Activated CD8-positive, alpha-beta T cell treated with anti-CD3 and anti-CD28 coated beads for 36 hours (primary cell): ENCODE results near the gene FAM222B. TPM values are rescaled to one million over a fixed set of nuclear protein-coding genes. Genes with fewer than 3 reads are reported as not detected.

Source experiments
- ATAC-seq: fragments of 200-7000 bp; cut with Tn5 transposase; one replicate; pipeline ENCODE4 v1.10.0; 2021; ENCODE audit warnings: mild to moderate bottlenecking, moderate library complexity
- CTCF ChIA-PET: fragments of 350-600 bp; sonication (Branson Sonifier 250); formaldehyde crosslinking; loops from one replicate; lab custom pipeline; 2021; ENCODE audit warnings: antibody characterized with exemption; lab: Charles Lee
- POLR2A ChIA-PET: fragments of 350-600 bp; sonication (Branson Sonifier 250); formaldehyde crosslinking; loops from one replicate; lab custom pipeline; 2021; ENCODE audit warnings: antibody characterized with exemption; lab: Charles Lee
- DNase-seq: peaks from one replicate; pipeline ENCODE4 v3.0.0-alpha.2; 2020
- H3K27ac Mint-ChIP-seq: one replicate; pipeline ENCODE4 v1.8.0; 2021; ENCODE audit warnings: mild to moderate bottlenecking, mixed read lengths
- H3K27me3 Mint-ChIP-seq: one replicate; pipeline ENCODE4 v1.8.0; 2021; ENCODE audit warnings: mixed read lengths
- H3K36me3 Mint-ChIP-seq: one replicate; pipeline ENCODE4 v1.8.0; 2021; ENCODE audit warnings: low read depth, mixed read lengths
- H3K4me1 Mint-ChIP-seq: one replicate; pipeline ENCODE4 v1.8.0; 2021; ENCODE audit warnings: low read depth, mixed read lengths
- H3K4me3 Mint-ChIP-seq: one replicate; pipeline ENCODE4 v1.8.0; 2021; ENCODE audit warnings: mild to moderate bottlenecking, moderate library complexity, mixed read lengths
- H3K9me3 Mint-ChIP-seq: one replicate; pipeline ENCODE4 v1.8.0; 2021; ENCODE audit warnings: mixed read lengths
- CTCF ChIP-seq: fragments of 200-600 bp; IDR thresholded peaks from one replicate; pipeline ENCODE4 v1.8.0; 2022; ENCODE audit warnings: antibody characterized with exemption, mild to moderate bottlenecking
- intact Hi-C: fragments of 100-400 bp; cut with micrococcal nuclease; formaldehyde crosslinking; loops from one replicate; pipeline ENCODE4 v1.10.0; 2022
- total RNA-seq, 2 experiments: library from RNA; stranded (reverse); gene quantifications; one replicate each; pipeline ENCODE4 v1.2.3, GENCODE V29; 2021

Gene FAM222B
- total RNA-seq, 2 experiments from 2014 or later: 14.7 to 15.2 TPM

GRCh38 chr17:28856028-28856574, 13.5 kb upstream of the FAM222B start:
- Mint-ChIP-seq H3K9me3 (no peaks in the 10 kb centered on the region), H3K27me3 (no peaks in the 10 kb centered on the region), H3K36me3 (peaks cover 16% of the 10 kb centered on the region), H3K27ac (peak overlapping the region; percentile 88), H3K4me1 (peaks cover 28% of the 10 kb centered on the region), H3K4me3 (peak overlapping the region; percentile 79)
- POLR2A ChIA-PET: interaction anchor here (0.6 to 1.5 kb wide), 4 partner anchors 37 to 95 kb away, joined by 3 to 6 read pairs (median 3); partner anchors contain the start of gene PHF12
- intact Hi-C loops: no loop called here
- TF ChIP-seq CTCF: no peak
- DNase-seq (no peak), ATAC-seq (no peak)
- CTCF ChIA-PET: interaction anchor here (0.5 to 1.0 kb wide), 3 partner anchors 9 to 35 kb away, joined by 3 read pairs; partner anchors contain the start of gene FAM222B

GRCh38 chr17:28855336-28855679, 12.7 kb upstream of the FAM222B start:
- ChIA-PET POLR2A (interaction anchor here (0.9 to 1.5 kb wide), 4 partner anchors 11 to 94 kb away, joined by 3 to 6 read pairs (median 3); no protein-coding TSS in a partner anchor), CTCF (no interaction called here)
- peak overlapping the region; percentile 88 for H3K27ac Mint-ChIP-seq
- no peak for ATAC-seq
- H3K4me3 Mint-ChIP-seq: peak overlapping the region; percentile 79
- H3K36me3 Mint-ChIP-seq: peaks cover 14% of the 10 kb centered on the region
- H3K27me3 Mint-ChIP-seq: no peaks in the 10 kb centered on the region
- intact Hi-C loops: no loop called here
- H3K9me3 Mint-ChIP-seq: no peaks in the 10 kb centered on the region
- DNase-seq: no peak
- no peak for TF ChIP-seq CTCF
- H3K4me1 Mint-ChIP-seq: peaks cover 28% of the 10 kb centered on the region

- peak within 1 kb of the TSS; percentile 79 for H3K4me3 Mint-ChIP-seq
- TF ChIP-seq CTCF: no peak
- peaks cover 10% of the 10 kb centered on the region for H3K36me3 Mint-ChIP-seq
- peak within 1 kb of the TSS; percentile 88 for H3K27ac Mint-ChIP-seq
- CTCF ChIA-PET: no interaction called here
- ATAC-seq (peak; percentile 99), DNase-seq (peak; percentile 93)
- no peaks in the 10 kb centered on the region for H3K9me3 Mint-ChIP-seq
- no peaks in the 10 kb centered on the region for H3K27me3 Mint-ChIP-seq
- H3K4me1 Mint-ChIP-seq: peaks cover 30% of the 10 kb centered on the region
- intact Hi-C loops: loop anchor here (5.0 kb wide), 1 partner anchor 48 kb away; the partner anchor contains the start of gene DHRS13
- POLR2A ChIA-PET: interaction anchor here (1.3 to 1.5 kb wide), 2 partner anchors 10 to 39 kb away, joined by 3 to 6 read pairs; no protein-coding TSS in a partner anchor
Observed at GRCh38 chr17:28854457-28855335, 12.1 kb upstream of the FAM222B start, which contains the start of gene ERAL1. Gene ERAL1, plus strand, starts transcription at chr17:28855016. Its CDS starts 19 bp downstream, at chr17:28855035.

GRCh38 chr17:28853295-28853694, 10.7 kb upstream of the FAM222B start:
- ChIA-PET CTCF (interaction anchor here (0.9 to 1.5 kb wide), 2 partner anchors 11 to 90 kb away, joined by 3 to 4 read pairs; partner anchors contain the start of gene FAM222B), POLR2A (interaction anchor here (0.6 to 1.1 kb wide), 5 partner anchors 30 to 286 kb away, joined by 3 to 5 read pairs (median 3); no protein-coding TSS in a partner anchor)
- Mint-ChIP-seq H3K36me3 (peaks cover 6% of the 10 kb centered on the region), H3K4me3 (peak overlapping the region; percentile 24), H3K27ac (peak overlapping the region; percentile 20), H3K9me3 (no peaks in the 10 kb centered on the region), H3K27me3 (no peaks in the 10 kb centered on the region), H3K4me1 (peaks cover 32% of the 10 kb centered on the region)
- intact Hi-C loops: loop anchor here (5.0 kb wide), 1 partner anchor 49 kb away; the partner anchor contains the start of gene DHRS13
- TF ChIP-seq CTCF: no peak
- ATAC-seq: no peak
- no peak for DNase-seq
